OCI-LY1 (cell line): ENCODE results near the gene CDC27.

Source experiments
- EZH2 ChIP-seq: fragments of 200-600 bp; sonication (generic), shearing (Covaris generic); IDR thresholded peaks from 2 replicates; pipeline ENCODE4 v1.8.0; 2017; ENCODE audit warnings: borderline replicate concordance, mixed run types, mild to moderate bottlenecking, antibody characterized with exemption, low read length, moderate library complexity, mixed read lengths
- TF ChIP-seq, protein P1 (sequence below): fragments of 200-600 bp; sonication (generic), shearing (Covaris generic); IDR thresholded peaks from 2 replicates; pipeline ENCODE4 v1.5.1; 2017; ENCODE audit warnings: mild to moderate bottlenecking, antibody characterized with exemption, low read length, moderate library complexity, mixed read lengths

DNA sequence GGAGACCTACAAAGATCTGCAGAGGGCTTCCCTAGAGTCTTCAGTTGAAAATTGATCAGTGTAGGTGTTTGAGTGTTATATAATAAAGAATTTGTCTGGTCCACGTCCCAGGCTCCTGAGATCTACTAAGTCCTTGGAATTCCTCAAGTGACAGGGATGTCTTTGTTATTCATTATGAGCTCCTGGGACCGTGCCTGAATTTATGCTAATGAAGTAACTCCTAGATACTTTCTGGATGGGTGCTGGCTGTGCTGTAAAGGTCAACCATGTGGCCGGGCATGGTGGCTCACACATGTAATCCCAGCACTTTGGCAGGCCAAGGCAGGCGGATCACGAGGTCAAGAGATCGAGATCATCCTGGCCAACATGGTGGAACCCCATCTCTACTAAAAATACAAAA is 43.7 kb downstream of the CDC27 start:
- TF ChIP-seq, protein P1, sequence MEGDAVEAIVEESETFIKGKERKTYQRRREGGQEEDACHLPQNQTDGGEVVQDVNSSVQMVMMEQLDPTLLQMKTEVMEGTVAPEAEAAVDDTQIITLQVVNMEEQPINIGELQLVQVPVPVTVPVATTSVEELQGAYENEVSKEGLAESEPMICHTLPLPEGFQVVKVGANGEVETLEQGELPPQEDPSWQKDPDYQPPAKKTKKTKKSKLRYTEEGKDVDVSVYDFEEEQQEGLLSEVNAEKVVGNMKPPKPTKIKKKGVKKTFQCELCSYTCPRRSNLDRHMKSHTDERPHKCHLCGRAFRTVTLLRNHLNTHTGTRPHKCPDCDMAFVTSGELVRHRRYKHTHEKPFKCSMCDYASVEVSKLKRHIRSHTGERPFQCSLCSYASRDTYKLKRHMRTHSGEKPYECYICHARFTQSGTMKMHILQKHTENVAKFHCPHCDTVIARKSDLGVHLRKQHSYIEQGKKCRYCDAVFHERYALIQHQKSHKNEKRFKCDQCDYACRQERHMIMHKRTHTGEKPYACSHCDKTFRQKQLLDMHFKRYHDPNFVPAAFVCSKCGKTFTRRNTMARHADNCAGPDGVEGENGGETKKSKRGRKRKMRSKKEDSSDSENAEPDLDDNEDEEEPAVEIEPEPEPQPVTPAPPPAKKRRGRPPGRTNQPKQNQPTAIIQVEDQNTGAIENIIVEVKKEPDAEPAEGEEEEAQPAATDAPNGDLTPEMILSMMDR: no peak
- no peak for TF ChIP-seq EZH2
